A549 treated with GW870086 at 1 μM for 4 hours (cell line): ENCODE data around the gene GALNT17. TPM values are rescaled to one million over a fixed set of nuclear protein-coding genes. Genes with fewer than 3 reads are reported as not detected.

Experiments
- total RNA-seq: library from RNA; stranded (reverse); fragments of 200-300 nt; extraction: Qiagen RNA extraction; gene quantifications from 5 replicates; pipeline ENCODE4 v1.2.3, GENCODE V29; 2022; ENCODE audit warnings: low read depth

GALNT17 gene
- not detected in 5 replicates for total RNA-seq

DNA sequence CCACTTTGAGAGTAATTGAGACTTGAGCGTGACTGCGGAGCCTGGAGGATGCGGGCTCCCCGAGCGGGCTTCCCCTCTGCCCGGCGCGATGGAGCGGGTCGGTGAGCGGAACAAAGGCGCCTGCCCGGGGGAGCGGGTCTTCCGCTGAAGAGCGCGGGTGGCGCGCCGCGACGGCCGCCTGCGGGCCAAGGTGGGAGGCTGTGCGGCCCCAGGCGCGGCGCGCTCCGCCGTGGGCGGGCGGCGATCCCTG is at the start of gene GALNT17:
GALNT17 (plus strand) TSS at position 18 of the 250 bp plus-strand sequence.

